Measurements from ENCODE around the gene TERB2. TPM values are rescaled to one million over a fixed set of nuclear protein-coding genes. Genes with fewer than 3 reads are reported as not detected.

Gene TERB2
- not detected in 2 replicates for total RNA-seq

DNA sequence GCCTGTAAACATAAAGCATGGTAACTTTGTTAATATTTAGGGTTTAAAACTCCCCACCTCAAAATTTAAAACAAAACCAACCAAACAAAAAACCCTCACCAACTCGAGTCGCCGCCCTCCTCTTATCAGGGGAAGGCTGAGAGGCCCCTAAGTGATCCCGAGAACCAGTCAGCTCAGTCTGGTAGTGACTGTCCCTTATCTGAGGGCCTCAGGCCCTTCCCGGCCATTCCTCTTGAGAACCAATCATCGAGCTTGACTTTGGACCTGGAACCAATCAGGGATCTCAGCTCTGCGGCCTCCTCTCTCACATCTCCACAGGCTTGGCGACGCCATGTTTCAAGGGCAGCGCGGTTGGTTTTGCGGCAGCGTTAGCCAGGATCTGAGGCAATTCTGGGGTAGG is at the start of gene TERB2:
TERB2 (plus strand) TSS at position 300 of the 400 bp plus-strand sequence; CDS start at position 332, 32 bp downstream.

DNA sequence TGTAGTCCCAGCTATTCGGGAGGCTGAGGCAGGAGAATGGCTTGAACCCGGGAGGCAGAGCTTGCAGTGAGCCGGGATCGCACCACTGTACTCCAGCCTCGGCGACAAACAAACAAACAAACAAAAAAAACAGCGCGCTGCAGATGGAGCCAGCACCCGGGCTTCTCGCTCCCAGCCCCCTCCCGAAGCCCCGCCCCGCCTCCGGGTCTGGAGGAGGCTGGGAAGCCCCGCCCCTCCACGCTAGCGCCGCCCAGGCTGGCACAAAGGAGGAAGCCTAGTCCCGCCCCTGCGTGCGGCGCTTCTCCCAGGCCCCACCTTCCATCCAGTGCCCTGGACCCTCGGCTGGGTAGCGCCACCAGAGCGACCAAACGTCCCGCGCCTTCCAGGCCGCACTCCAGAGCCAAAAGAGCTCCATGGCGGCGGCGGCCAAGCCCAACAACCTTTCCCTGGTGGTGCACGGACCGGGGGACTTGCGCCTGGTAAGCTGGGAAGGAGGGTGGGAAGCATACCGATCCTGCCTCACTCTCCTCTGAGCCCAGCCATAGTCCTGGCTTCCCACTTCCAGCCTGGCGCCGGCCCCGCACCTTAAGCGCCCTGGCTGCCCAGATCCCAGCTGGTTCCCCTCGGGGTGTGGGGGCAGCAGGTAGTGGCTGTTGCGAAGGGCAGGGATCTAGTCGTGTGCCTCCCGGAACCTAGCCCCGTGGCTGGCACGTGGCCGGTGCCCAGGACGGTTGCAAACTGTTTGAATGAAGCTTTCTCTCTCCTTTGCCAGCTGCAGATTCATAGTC is 66.6 kb downstream of the TERB2 start, which contains the start of gene SORD:
SORD (plus strand) TSS at position 325 of the 788 bp plus-strand sequence; CDS start at position 414, 89 bp downstream.

Other genes with a start within 250 kb of the TERB2 start
- not detected in 2 replicates for gene PATL2, start 245.4 kb upstream of the TERB2 start, total RNA-seq
- gene B2M, start 245.2 kb upstream of the TERB2 start, total RNA-seq, result 1,811 and 2,405 TPM in 2 replicates
- 4.0 and 5.4 TPM in 2 replicates for gene TRIM69, start 220.2 kb upstream of the TERB2 start, total RNA-seq
- 5.1 and 10.2 TPM in 2 replicates for gene SORD, start 66.5 kb downstream of the TERB2 start, total RNA-seq
- gene DUOX2, start 157.5 kb downstream of the TERB2 start, total RNA-seq, result not detected in 2 replicates
- not detected in 2 replicates for gene DUOXA2, start 157.6 kb downstream of the TERB2 start, total RNA-seq
- gene DUOXA1, start 173.2 kb downstream of the TERB2 start, total RNA-seq, result not detected in 2 replicates
- not detected in 2 replicates for gene DUOX1, start 173.3 kb downstream of the TERB2 start, total RNA-seq
- 2.9 and 4.7 TPM in 2 replicates for gene SHF, start 231.3 kb downstream of the TERB2 start, total RNA-seq

All from pericardium fibroblast (primary cell).